ENCODE measurements around the gene UNC93B1.

DNA sequence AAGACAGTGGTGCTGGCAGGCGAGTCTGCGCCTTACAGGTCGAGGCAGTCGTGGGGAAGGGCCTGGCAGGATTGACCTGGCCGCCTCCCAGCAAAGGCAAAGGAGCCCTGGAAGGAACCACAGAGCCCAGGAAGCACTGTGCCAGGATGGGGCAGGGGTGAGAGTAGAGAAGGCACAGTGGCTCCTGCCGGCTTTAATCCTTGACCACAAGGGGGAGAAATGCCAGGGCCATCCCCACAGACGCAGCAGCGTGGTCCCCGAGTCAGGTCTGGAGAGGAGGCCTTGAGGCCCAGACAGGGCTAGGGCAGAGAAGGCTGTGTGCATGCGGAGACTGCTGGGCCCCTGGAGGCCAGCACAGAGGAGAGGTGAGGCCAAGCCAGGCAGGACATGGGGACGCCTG is 16.7 kb upstream of the UNC93B1 start:
- TF ChIP-seq, protein P1, sequence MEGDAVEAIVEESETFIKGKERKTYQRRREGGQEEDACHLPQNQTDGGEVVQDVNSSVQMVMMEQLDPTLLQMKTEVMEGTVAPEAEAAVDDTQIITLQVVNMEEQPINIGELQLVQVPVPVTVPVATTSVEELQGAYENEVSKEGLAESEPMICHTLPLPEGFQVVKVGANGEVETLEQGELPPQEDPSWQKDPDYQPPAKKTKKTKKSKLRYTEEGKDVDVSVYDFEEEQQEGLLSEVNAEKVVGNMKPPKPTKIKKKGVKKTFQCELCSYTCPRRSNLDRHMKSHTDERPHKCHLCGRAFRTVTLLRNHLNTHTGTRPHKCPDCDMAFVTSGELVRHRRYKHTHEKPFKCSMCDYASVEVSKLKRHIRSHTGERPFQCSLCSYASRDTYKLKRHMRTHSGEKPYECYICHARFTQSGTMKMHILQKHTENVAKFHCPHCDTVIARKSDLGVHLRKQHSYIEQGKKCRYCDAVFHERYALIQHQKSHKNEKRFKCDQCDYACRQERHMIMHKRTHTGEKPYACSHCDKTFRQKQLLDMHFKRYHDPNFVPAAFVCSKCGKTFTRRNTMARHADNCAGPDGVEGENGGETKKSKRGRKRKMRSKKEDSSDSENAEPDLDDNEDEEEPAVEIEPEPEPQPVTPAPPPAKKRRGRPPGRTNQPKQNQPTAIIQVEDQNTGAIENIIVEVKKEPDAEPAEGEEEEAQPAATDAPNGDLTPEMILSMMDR (IDR thresholded peaks at IDR 0.05): peak; percentile 44
- no peak for TF ChIP-seq POLR2A (IDR thresholded peaks at IDR 0.05; ENCODE audit: low read length)
- TF ChIP-seq EP300 (IDR thresholded peaks at IDR 0.05): no peak
- TF ChIP-seq, protein P2, sequence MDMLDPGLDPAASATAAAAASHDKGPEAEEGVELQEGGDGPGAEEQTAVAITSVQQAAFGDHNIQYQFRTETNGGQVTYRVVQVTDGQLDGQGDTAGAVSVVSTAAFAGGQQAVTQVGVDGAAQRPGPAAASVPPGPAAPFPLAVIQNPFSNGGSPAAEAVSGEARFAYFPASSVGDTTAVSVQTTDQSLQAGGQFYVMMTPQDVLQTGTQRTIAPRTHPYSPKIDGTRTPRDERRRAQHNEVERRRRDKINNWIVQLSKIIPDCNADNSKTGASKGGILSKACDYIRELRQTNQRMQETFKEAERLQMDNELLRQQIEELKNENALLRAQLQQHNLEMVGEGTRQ (IDR thresholded peaks at IDR 0.05): no peak
- TF ChIP-seq HOXB5 (CRISPR knock-in tag; IDR thresholded peaks at IDR 0.05): no peak
- TF ChIP-seq KDM1A (IDR thresholded peaks at IDR 0.05; ENCODE audit: low read depth): no peak
- TF ChIP-seq KDM5A (IDR thresholded peaks at IDR 0.05): no peak
- no peak for TF ChIP-seq JUNB (IDR thresholded peaks at IDR 0.05)
- TF ChIP-seq SMC3 (IDR thresholded peaks at IDR 0.05): peak; percentile 48
- no peak for TF ChIP-seq HDAC2 (IDR thresholded peaks at IDR 0.05)
- TF ChIP-seq MYC (IDR thresholded peaks at IDR 0.05; ENCODE audit: borderline replicate concordance, low read length): no peak
- no peak for TF ChIP-seq ZC3H11A (IDR thresholded peaks at IDR 0.05)
- TF ChIP-seq TP53 (CRISPR knock-in tag; IDR thresholded peaks at IDR 0.05): no peak
- TF ChIP-seq, protein P3, sequence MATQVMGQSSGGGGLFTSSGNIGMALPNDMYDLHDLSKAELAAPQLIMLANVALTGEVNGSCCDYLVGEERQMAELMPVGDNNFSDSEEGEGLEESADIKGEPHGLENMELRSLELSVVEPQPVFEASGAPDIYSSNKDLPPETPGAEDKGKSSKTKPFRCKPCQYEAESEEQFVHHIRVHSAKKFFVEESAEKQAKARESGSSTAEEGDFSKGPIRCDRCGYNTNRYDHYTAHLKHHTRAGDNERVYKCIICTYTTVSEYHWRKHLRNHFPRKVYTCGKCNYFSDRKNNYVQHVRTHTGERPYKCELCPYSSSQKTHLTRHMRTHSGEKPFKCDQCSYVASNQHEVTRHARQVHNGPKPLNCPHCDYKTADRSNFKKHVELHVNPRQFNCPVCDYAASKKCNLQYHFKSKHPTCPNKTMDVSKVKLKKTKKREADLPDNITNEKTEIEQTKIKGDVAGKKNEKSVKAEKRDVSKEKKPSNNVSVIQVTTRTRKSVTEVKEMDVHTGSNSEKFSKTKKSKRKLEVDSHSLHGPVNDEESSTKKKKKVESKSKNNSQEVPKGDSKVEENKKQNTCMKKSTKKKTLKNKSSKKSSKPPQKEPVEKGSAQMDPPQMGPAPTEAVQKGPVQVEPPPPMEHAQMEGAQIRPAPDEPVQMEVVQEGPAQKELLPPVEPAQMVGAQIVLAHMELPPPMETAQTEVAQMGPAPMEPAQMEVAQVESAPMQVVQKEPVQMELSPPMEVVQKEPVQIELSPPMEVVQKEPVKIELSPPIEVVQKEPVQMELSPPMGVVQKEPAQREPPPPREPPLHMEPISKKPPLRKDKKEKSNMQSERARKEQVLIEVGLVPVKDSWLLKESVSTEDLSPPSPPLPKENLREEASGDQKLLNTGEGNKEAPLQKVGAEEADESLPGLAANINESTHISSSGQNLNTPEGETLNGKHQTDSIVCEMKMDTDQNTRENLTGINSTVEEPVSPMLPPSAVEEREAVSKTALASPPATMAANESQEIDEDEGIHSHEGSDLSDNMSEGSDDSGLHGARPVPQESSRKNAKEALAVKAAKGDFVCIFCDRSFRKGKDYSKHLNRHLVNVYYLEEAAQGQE (IDR thresholded peaks at IDR 0.05): no peak

Data from A549 (cell line).